Measurements from ENCODE around the gene ATP8B4. TPM values are rescaled to one million over a fixed set of nuclear protein-coding genes. Genes with fewer than 3 reads are reported as not detected.
"Not testable (repeated sequence)": the region's sequence is repeated elsewhere in the genome, so short reads cannot be mapped to it uniquely, and the experiment has no call there.

The ATP8B4 gene
- total RNA-seq, 2 experiments from 2014 or later, result 3.4 to 3.5 TPM

- H3K36me3 Mint-ChIP-seq, result peaks cover 6% of the 10 kb centered on the region
- peak; percentile 14 for DNase-seq
- no peak overlapping the region for H3K4me3 Mint-ChIP-seq
- H3K27ac Mint-ChIP-seq, result peak overlapping the region; percentile 14
- peaks cover 13% of the 10 kb centered on the region for H3K27me3 Mint-ChIP-seq
- H3K9me3 Mint-ChIP-seq, result peaks cover 4% of the 10 kb centered on the region
- peaks cover 31% of the 10 kb centered on the region for H3K4me1 Mint-ChIP-seq
Observed at GRCh38 chr15:50107591-50108408, 11.2 kb downstream of the ATP8B4 start.

- H3K27ac Mint-ChIP-seq, result peak overlapping the region; percentile 15
- H3K4me1 Mint-ChIP-seq, result peaks cover 31% of the 10 kb centered on the region
- no peak for DNase-seq
- peaks cover 8% of the 10 kb centered on the region for H3K36me3 Mint-ChIP-seq
- H3K4me3 Mint-ChIP-seq, result no peak overlapping the region
- H3K27me3 Mint-ChIP-seq, result peaks cover 9% of the 10 kb centered on the region
- H3K9me3 Mint-ChIP-seq, result peaks cover 4% of the 10 kb centered on the region
Observed at GRCh38 chr15:50107157-50107556, 11.9 kb downstream of the ATP8B4 start.

GRCh38 chr15:50106457-50106856, 12.6 kb downstream of the ATP8B4 start:
- Mint-ChIP-seq H3K4me1 (peaks cover 34% of the 10 kb centered on the region), H3K27ac (no peak overlapping the region), H3K27me3 (peaks cover 9% of the 10 kb centered on the region), H3K9me3 (peaks cover 7% of the 10 kb centered on the region), H3K36me3 (peaks cover 11% of the 10 kb centered on the region), H3K4me3 (no peak overlapping the region)
- no peak for DNase-seq

GRCh38 chr15:50100486-50100885, 18.5 kb downstream of the ATP8B4 start:
- Mint-ChIP-seq H3K27ac (no peak overlapping the region), H3K27me3 (peaks cover 7% of the 10 kb centered on the region), H3K4me3 (no peak overlapping the region), H3K36me3 (peaks cover 8% of the 10 kb centered on the region), H3K9me3 (peaks cover 4% of the 10 kb centered on the region), H3K4me1 (peaks cover 3% of the 10 kb centered on the region)
- DNase-seq, result no peak

- no peak overlapping the region for H3K27ac Mint-ChIP-seq
- H3K4me1 Mint-ChIP-seq, result peaks cover 3% of the 10 kb centered on the region
- H3K4me3 Mint-ChIP-seq, result no peak overlapping the region
- peaks cover 8% of the 10 kb centered on the region for H3K36me3 Mint-ChIP-seq
- H3K27me3 Mint-ChIP-seq, result peaks cover 7% of the 10 kb centered on the region
- H3K9me3 Mint-ChIP-seq, result peaks cover 4% of the 10 kb centered on the region
- DNase-seq, result no peak
Observed at GRCh38 chr15:50098545-50098944, 20.5 kb downstream of the ATP8B4 start.

- Mint-ChIP-seq H3K27ac (no peak overlapping the region), H3K9me3 (peaks cover 5% of the 10 kb centered on the region), H3K36me3 (peaks cover 2% of the 10 kb centered on the region), H3K27me3 (peaks cover 3% of the 10 kb centered on the region), H3K4me1 (no peaks in the 10 kb centered on the region), H3K4me3 (no peak overlapping the region)
- no peak for DNase-seq
Observed at GRCh38 chr15:50095938-50096821, 22.9 kb downstream of the ATP8B4 start.

- H3K9me3 Mint-ChIP-seq, H3K27ac Mint-ChIP-seq, H3K4me3 Mint-ChIP-seq, DNase-seq, H3K36me3 Mint-ChIP-seq, H3K4me1 Mint-ChIP-seq: not testable (repeated sequence)
- H3K27me3 Mint-ChIP-seq, result peaks cover 18% of the 10 kb centered on the region
Observed at GRCh38 chr15:50089386-50089785, 29.6 kb downstream of the ATP8B4 start.

- H3K4me3 Mint-ChIP-seq, result no peak overlapping the region
- H3K27ac Mint-ChIP-seq, result no peak overlapping the region
- H3K4me1 Mint-ChIP-seq, result peaks cover 3% of the 10 kb centered on the region
- no peak for DNase-seq
- peaks cover 20% of the 10 kb centered on the region for H3K27me3 Mint-ChIP-seq
- peaks cover 3% of the 10 kb centered on the region for H3K9me3 Mint-ChIP-seq
- peaks cover 3% of the 10 kb centered on the region for H3K36me3 Mint-ChIP-seq
Observed at GRCh38 chr15:50084932-50085331, 34.1 kb downstream of the ATP8B4 start.

- H3K36me3 Mint-ChIP-seq, result no peaks in the 10 kb centered on the region
- no peak overlapping the region for H3K27ac Mint-ChIP-seq
- DNase-seq, result no peak
- no peak overlapping the region for H3K4me3 Mint-ChIP-seq
- no peaks in the 10 kb centered on the region for H3K9me3 Mint-ChIP-seq
- H3K4me1 Mint-ChIP-seq, result peaks cover 3% of the 10 kb centered on the region
- H3K27me3 Mint-ChIP-seq, result peaks cover 6% of the 10 kb centered on the region
Observed at GRCh38 chr15:50083424-50084025, 35.5 kb downstream of the ATP8B4 start.

- H3K36me3 Mint-ChIP-seq, result no peaks in the 10 kb centered on the region
- H3K4me3 Mint-ChIP-seq, result no peak overlapping the region
- peaks cover 1% of the 10 kb centered on the region for H3K9me3 Mint-ChIP-seq
- peaks cover 3% of the 10 kb centered on the region for H3K27me3 Mint-ChIP-seq
- peaks cover 3% of the 10 kb centered on the region for H3K4me1 Mint-ChIP-seq
- no peak for DNase-seq
- no peak overlapping the region for H3K27ac Mint-ChIP-seq
Observed at GRCh38 chr15:50082066-50082465, 37.0 kb downstream of the ATP8B4 start.

GRCh38 chr15:50077651-50078050, 41.4 kb downstream of the ATP8B4 start:
- Mint-ChIP-seq H3K4me3 (no peak overlapping the region), H3K27me3 (peaks cover 3% of the 10 kb centered on the region), H3K9me3 (peaks cover 1% of the 10 kb centered on the region), H3K36me3 (no peaks in the 10 kb centered on the region), H3K27ac (no peak overlapping the region), H3K4me1 (peaks cover 3% of the 10 kb centered on the region)
- DNase-seq, result no peak

- DNase-seq, result no peak
- peaks cover 1% of the 10 kb centered on the region for H3K9me3 Mint-ChIP-seq
- H3K4me1 Mint-ChIP-seq, result peaks cover 2% of the 10 kb centered on the region
- no peak overlapping the region for H3K27ac Mint-ChIP-seq
- H3K36me3 Mint-ChIP-seq, result no peaks in the 10 kb centered on the region
- no peak overlapping the region for H3K4me3 Mint-ChIP-seq
- peaks cover 3% of the 10 kb centered on the region for H3K27me3 Mint-ChIP-seq
Observed at GRCh38 chr15:50077176-50077575, 41.9 kb downstream of the ATP8B4 start.

- Mint-ChIP-seq H3K27me3 (peaks cover 4% of the 10 kb centered on the region), H3K27ac (no peak overlapping the region), H3K4me3 (no peak overlapping the region), H3K9me3 (peaks cover 1% of the 10 kb centered on the region), H3K4me1 (no peaks in the 10 kb centered on the region), H3K36me3 (no peaks in the 10 kb centered on the region)
- DNase-seq, result no peak
Observed at GRCh38 chr15:50075319-50075718, 43.7 kb downstream of the ATP8B4 start.

- Mint-ChIP-seq H3K4me3 (no peak overlapping the region), H3K27me3 (peaks cover 9% of the 10 kb centered on the region), H3K27ac (no peak overlapping the region), H3K4me1 (peaks cover 6% of the 10 kb centered on the region), H3K36me3 (peaks cover 4% of the 10 kb centered on the region), H3K9me3 (no peaks in the 10 kb centered on the region)
- no peak for DNase-seq
Observed at GRCh38 chr15:50071551-50072258, 47.3 kb downstream of the ATP8B4 start.

Measured in activated naive CD8-positive, alpha-beta T cell treated with anti-CD3 and anti-CD28 coated beads for 36 hours (primary cell).